Measurements from ENCODE around the gene TNPO1. TPM values are rescaled to one million over a fixed set of nuclear protein-coding genes. Genes with fewer than 3 reads are reported as not detected.

Gene TNPO1
- total RNA-seq, 4 donors from 2014 or later, result 96.8 to 130 (median 111) TPM

- H3K27me3 ChIP-seq, result no peaks in the 10 kb centered on the region
- intact Hi-C loops (cut with DNase I; ENCODE audit: low total_unique reads) (no loop called here), in situ Hi-C loops (cut with MboI; ENCODE audit: low sequenced_read_pairs in 4 of 4) (no loop called here)
- DNase-seq (no peak), ATAC-seq (no peak)
- no peak overlapping the region for H3K4me3 ChIP-seq
- H3K36me3 ChIP-seq, result no peaks in the 10 kb centered on the region
- TF ChIP-seq POLR2A (IDR thresholded peaks at IDR 0.05) (no peak), CTCF (IDR thresholded peaks at IDR 0.05 in 4 of 5, conservative IDR thresholded peaks at IDR 0.05 in 1 of 5) (no peak)
- peaks cover 0 to 10% (median 0%) of the 10 kb centered on the region in 3 donors for H3K9me3 ChIP-seq
- H3K27ac ChIP-seq, result no peak overlapping the region
- H3K4me1 ChIP-seq, result no peaks in the 10 kb centered on the region
These were observed 36.9 kb upstream of the TNPO1 start for GRCh38 chr5:72779520-72779919.

DNA sequence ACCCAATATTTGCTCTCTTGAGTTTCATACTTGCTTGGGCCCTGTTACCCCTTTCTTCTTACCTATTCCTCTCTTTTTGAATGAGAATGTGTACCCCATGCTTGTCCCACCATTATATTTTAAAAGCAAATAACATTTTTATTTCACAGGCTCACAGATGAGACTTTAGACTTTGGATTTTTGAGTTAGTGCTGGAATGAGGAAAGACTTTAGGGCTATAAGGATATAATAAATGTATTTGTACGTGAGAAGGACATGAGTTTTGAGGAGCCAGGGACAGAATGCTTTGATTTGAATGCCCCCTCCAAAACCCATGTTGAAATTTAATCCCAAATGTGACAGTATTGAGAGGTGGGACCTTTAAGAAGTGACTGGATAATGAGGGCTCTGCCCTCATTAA lies 33.1 kb upstream of the TNPO1 start:
- H3K36me3 ChIP-seq, result no peaks in the 10 kb centered on the region
- intact Hi-C loops (cut with DNase I; ENCODE audit: low total_unique reads), result no loop called here

DNA sequence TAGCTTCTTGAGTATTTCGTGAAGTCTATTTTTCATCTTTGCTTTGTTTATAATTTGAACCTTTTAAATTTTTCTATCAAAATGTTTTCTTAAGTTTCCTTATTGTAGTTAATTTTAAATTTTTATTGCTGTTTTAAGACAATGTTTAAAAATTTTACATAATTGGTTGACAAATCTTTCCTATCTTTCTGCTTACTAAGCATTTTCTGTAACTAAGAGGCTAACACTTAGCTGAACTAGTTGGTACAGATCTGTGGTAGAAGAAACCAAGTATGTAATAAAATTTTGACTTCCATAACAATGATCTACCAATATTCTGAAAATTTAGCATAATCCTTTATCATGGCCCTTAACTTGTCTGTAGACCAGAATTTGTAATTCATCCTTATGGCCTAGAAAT lies 32.3 kb upstream of the TNPO1 start:
- H3K4me3 ChIP-seq, result no peak overlapping the region
- no peaks in the 10 kb centered on the region for H3K27me3 ChIP-seq
- intact Hi-C loops (cut with DNase I; ENCODE audit: low total_unique reads) (no loop called here), in situ Hi-C loops (cut with MboI; ENCODE audit: low sequenced_read_pairs in 4 of 4) (no loop called here)
- DNase-seq (no peak), ATAC-seq (no peak)
- H3K36me3 ChIP-seq, result no peaks in the 10 kb centered on the region
- H3K4me1 ChIP-seq, result no peaks in the 10 kb centered on the region
- H3K27ac ChIP-seq, result no peak overlapping the region
- no peak for TF ChIP-seq POLR2A (IDR thresholded peaks at IDR 0.05)
- TF ChIP-seq CTCF (IDR thresholded peaks at IDR 0.05 in 4 of 5, conservative IDR thresholded peaks at IDR 0.05 in 1 of 5), result no peak
- no peaks in the 10 kb centered on the region for H3K9me3 ChIP-seq

More for the DNA sequence above, 33.1 kb upstream of the TNPO1 start:
- Histone ChIP-seq H3K4me3 (no peak overlapping the region), H3K27me3 (no peaks in the 10 kb centered on the region), H3K9me3 (no peaks in the 10 kb centered on the region), H3K4me1 (no peaks in the 10 kb centered on the region), H3K27ac (no peak overlapping the region)
- in situ Hi-C loops (cut with MboI; ENCODE audit: low sequenced_read_pairs in 4 of 4), result no loop called here
- DNase-seq (no peak), ATAC-seq (no peak)
- TF ChIP-seq POLR2A (IDR thresholded peaks at IDR 0.05) (no peak), CTCF (IDR thresholded peaks at IDR 0.05 in 4 of 5, conservative IDR thresholded peaks at IDR 0.05 in 1 of 5) (no peak)

DNA sequence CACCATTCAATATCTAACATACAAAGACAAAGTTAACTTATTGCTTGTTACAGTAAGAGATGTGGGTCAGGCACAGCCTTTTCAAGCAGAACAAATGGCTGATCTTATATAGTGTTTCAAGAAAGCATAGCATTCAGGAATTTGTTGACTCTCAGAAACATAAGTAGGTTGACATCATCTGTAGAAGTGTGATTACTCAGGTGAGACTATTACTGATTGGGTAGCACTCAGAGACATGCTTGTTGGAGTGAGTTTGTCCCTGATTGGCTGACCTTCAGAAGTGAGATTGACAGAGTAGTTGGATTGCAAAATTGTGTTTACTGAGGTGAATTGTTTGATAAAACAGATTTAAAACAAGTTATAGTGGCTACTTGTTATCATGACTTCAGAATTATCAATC lies 30.7 kb upstream of the TNPO1 start:
- DNase-seq (no peak), ATAC-seq (no peak)
- Histone ChIP-seq H3K27ac (no peak overlapping the region), H3K9me3 (no peaks in the 10 kb centered on the region), H3K4me1 (no peaks in the 10 kb centered on the region), H3K36me3 (no peaks in the 10 kb centered on the region), H3K27me3 (no peaks in the 10 kb centered on the region), H3K4me3 (no peak overlapping the region)
- intact Hi-C loops (cut with DNase I; ENCODE audit: low total_unique reads) (no loop called here), in situ Hi-C loops (cut with MboI; ENCODE audit: low sequenced_read_pairs in 4 of 4) (no loop called here)
- TF ChIP-seq CTCF (IDR thresholded peaks at IDR 0.05 in 4 of 5, conservative IDR thresholded peaks at IDR 0.05 in 1 of 5), result no peak
- no peak for TF ChIP-seq POLR2A (IDR thresholded peaks at IDR 0.05)

GRCh38 chr5:72786676-72787075 lies 29.8 kb upstream of the TNPO1 start:
- H3K27ac ChIP-seq, result no peak overlapping the region
- no peaks in the 10 kb centered on the region for H3K4me1 ChIP-seq
- TF ChIP-seq CTCF (IDR thresholded peaks at IDR 0.05 in 4 of 5, conservative IDR thresholded peaks at IDR 0.05 in 1 of 5) (no peak), POLR2A (IDR thresholded peaks at IDR 0.05) (no peak)
- no peaks in the 10 kb centered on the region for H3K9me3 ChIP-seq
- DNase-seq, result no peak
- H3K27me3 ChIP-seq, result no peaks in the 10 kb centered on the region
- no peaks in the 10 kb centered on the region for H3K36me3 ChIP-seq
- ATAC-seq, result no peak
- in situ Hi-C loops (cut with MboI; ENCODE audit: low sequenced_read_pairs in 4 of 4), result no loop called here
- intact Hi-C loops (cut with DNase I; ENCODE audit: low total_unique reads), result no loop called here
- H3K4me3 ChIP-seq, result no peak overlapping the region
